GM18498 (cell line): ENCODE measurements around the gene HNRNPUL1.
A peak's percentile ranks its signal among the peaks of the same experiment; 100 is the strongest.

Source experiments
- ATAC-seq: cut with Tn5 transposase; IDR thresholded peaks from one replicate; pipeline ENCODE4 v1.9.1; 2021; ENCODE audit warnings: mild to moderate bottlenecking, moderate library complexity; ENCODE audit not compliant: unreplicated experiment

Gene HNRNPUL1

GRCh38 chr19:41307090-41307875 is 43.1 kb downstream of the HNRNPUL1 start:
- ATAC-seq, result no peak

DNA sequence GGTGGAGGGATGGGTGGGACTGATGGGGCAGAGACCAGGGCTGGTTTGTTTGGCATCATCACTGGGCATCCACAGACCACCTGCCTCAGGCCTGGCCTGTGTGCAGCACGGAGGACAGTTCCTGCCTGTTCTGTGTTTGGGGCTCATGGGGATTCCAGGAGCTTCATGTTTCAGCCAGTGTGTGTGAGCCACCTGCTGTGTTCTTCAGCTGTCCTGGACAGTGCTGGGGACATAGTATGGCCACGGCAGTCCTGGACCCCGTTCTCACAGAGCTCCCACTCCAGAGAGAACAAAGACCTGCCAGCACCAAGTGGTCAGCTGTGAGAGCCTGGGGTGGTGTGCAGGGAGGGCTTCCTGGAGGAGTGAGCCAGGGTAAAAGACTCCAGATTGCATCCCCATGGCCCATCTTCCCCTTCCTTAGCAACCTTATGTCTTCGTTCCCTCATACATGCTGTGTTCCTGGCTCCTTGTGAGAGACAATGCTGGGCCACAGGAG is 43.8 kb downstream of the HNRNPUL1 start:
- ATAC-seq, result no peak

GRCh38 chr19:41308450-41309179 is 44.4 kb downstream of the HNRNPUL1 start:
- peak; percentile 34 for ATAC-seq

DNA sequence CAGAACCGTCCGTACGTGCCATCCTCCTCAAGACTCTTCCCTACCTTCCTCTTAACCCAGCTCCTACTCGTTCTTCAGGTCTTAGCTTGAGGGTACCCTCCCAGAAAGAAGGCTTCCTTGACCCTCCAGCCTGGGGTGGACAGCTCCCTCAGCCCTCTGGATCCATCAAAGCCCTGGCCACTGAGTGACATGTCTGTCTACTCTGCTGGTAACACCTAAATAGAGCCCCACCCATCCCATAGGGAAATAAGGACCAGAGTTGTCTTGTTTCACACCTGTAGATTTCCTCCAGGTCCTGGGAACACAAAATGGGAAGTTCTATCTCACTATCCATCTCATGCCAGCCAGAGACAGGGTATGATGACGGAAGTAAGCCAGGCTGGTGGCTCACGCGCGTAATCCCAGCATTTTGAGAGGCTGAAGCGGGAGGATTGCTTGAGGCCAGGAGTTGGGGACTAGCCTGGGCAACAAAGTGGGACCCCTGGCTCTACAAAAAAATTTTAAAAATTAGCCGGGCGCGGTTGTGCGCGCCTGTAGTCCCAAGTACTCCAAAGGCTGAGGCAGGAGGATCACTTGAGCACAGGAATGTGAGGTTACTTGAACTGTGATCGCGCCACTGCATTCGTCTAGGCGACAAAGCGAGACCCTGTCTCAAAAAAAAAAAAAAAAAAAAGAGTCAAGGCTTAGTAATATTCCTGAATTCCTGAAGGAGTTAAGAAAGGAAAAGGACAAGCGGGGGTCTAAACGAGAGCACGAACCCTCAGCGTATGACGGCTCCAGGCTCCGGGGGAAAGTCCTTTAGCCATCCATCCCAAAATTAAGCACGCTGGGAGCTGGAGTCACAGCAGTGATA is 45.2 kb downstream of the HNRNPUL1 start:
- ATAC-seq, result no peak

GRCh38 chr19:41310033-41310831 is 46.1 kb downstream of the HNRNPUL1 start, which contains the start of gene CCDC97:
Gene CCDC97, plus strand, starts transcription at chr19:41310172. Its CDS starts 139 bp downstream, at chr19:41310311.
- ATAC-seq, result peak; percentile 68

DNA sequence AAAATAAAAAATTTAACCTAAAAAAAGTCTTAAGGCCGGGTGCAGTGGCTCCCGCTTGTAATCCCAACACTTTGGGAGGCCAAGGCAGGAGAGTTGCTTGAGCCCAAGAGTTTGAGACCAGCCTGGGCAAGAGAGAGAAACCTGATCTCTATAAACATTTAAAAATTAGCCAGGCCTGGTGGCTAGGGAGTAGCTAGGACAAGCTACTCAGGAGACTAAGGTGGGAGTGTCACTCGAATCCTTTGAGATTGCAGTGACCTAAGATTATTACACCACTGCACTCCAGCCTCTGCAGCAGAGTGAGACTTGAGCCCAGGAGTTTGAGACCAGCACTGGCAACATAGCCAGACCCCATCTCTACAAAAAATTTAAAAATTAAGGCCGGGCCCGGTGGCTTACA is 46.9 kb downstream of the HNRNPUL1 start:
- no peak for ATAC-seq

DNA sequence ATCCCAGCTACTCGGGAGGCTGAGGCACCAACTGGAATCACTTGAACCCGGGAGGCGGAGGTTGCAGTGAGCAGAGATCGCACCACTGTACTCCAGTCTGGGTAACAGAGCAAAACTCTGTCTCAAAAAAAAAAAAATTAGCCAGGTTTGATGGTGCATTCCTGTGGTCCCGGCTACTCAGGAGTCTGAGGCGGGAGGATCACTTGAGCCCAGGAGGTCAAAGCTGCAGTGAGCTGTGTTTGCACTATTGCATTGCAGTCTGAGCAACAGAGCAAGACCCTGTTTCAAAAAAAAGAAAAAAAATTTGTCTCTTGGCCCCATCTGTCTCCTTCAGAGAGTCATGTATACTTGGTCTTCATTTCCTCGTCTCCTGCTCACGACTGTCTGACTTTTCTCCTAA is 47.4 kb downstream of the HNRNPUL1 start:
- no peak for ATAC-seq

DNA sequence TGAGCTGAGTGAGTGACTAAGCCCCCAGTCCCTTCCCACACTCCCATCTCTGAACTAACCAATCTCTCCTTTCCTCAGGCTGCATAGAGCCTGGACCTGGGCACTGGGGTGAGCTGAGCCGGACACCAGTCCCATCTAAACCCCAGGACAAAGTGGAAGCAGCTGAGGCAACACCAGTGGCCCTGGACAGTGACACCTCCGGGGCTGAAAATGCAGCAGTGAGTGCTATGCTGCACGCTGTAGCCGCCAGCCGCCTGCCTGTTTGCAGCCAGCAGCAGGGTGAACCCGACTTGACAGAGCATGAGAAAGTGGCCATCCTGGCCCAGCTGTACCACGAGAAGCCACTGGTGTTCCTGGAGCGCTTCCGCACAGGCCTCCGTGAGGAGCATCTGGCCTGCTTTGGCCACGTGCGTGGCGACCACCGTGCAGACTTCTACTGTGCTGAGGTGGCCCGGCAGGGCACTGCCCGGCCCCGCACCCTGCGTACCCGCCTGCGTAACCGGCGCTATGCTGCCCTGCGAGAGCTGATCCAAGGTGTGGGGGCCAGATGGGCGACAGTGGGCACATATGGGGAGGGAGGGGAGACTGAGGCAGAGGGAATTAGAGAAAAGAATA is 52.2 kb downstream of the HNRNPUL1 start:
- no peak for ATAC-seq

- ATAC-seq, result no peak
These were observed 54.7 kb downstream of the HNRNPUL1 start for GRCh38 chr19:41318696-41319499.

- ATAC-seq, result no peak
These were observed 55.5 kb downstream of the HNRNPUL1 start for GRCh38 chr19:41319500-41320184.

- ATAC-seq, result no peak
These were observed 56.0 kb downstream of the HNRNPUL1 start for GRCh38 chr19:41320185-41320518.

DNA sequence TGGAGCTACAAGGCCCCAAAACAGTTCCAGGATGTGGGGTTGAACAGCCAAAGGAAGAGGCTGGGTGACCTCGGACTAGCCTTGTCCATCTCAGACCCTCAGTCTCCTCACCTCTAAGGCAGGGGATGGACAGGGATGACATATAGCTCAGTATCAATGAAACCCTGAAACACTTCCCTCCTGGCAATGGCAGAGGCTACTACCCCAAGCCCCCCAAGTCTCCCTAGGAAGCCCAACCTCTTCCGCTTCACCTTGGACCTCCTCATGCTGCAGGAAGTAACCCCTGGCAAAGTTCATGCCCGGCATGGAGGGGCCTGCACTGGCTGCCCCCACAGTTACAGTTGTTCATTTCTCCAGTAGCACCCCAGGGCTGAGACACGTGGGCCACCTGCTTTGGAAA is 56.4 kb downstream of the HNRNPUL1 start:
- ATAC-seq, result no peak

- no peak for ATAC-seq
These were observed 57.0 kb downstream of the HNRNPUL1 start for GRCh38 chr19:41321204-41321599.

DNA sequence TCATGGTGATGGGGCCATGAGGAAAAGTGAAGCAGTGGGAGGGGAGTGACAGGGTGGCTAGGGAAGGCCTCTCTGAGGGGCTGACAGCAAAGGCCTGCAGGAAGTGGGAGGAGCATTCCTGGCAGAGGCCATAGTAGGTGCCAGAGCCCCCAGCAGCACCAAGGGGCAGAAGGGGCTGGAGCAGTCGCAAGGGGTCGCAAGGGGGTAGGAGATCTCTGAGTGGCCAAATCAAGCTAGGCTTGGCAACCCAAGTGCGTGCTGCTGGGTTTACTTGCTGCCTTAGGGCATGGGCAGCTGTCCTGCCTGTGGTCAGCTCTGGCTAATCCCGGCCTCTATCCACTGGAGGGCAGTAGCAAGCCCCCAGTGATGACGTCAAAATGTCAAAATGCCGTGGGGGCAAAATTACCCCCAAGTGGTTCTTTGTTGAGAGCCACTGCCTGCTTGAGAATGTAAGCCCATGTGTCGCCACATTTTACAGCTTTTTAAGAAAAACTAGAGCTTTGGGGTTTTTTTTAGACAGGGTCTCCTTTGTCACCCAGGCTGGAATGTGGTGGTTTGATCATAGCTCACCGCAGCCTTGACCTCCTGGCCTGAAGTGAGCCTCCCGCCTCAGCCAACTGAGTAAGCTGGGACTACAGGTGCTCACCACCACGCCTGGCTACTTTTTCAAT is 57.6 kb downstream of the HNRNPUL1 start:
- ATAC-seq, result no peak

DNA sequence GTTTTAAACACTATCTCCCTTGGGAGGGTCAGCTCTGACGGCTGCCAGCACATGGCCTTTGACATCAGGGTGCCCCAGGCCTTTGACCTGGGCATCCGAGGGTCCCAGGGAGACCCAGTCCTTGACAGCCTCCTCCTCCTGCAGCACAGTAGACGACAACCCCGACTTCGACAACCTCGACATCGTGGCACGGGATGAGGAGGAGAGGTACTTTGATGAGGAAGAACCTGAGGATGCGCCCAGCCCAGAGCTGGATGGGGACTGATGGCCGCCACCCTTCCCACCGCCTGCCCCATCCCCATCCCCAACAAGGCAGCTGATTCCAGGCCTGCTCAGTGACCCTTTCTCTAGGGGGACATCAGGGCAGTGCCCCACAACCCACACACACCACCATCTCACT is 58.3 kb downstream of the HNRNPUL1 start:
- ATAC-seq, result no peak

- no peak for ATAC-seq
These were observed 58.9 kb downstream of the HNRNPUL1 start for GRCh38 chr19:41323023-41323422.

- no peak for ATAC-seq
These were observed 59.4 kb downstream of the HNRNPUL1 start for GRCh38 chr19:41323430-41324125.
